ENCODE measurements around the gene CACNA1I. TPM values are rescaled to one million over a fixed set of nuclear protein-coding genes. Genes with fewer than 3 reads are reported as not detected.
A peak's percentile ranks its signal among the peaks of the same experiment; 100 is the strongest.

Gene CACNA1I
- total RNA-seq, 1 donor from 2014 or later, result 0.02 TPM

- Mint-ChIP-seq H3K27ac (ENCODE audit: unreplicated experiment) (no peak overlapping the region), H3K27me3 (ENCODE audit: low read depth) (peaks cover 29% of the 10 kb centered on the region), H3K4me1 (ENCODE audit: low read depth) (no peaks in the 10 kb centered on the region), H3K36me3 (ENCODE audit: low read depth) (no peaks in the 10 kb centered on the region), H3K4me3 (ENCODE audit: unreplicated experiment) (no peak overlapping the region), H3K9me3 (ENCODE audit: low read depth) (no peaks in the 10 kb centered on the region)
- TF ChIP-seq, protein P1, sequence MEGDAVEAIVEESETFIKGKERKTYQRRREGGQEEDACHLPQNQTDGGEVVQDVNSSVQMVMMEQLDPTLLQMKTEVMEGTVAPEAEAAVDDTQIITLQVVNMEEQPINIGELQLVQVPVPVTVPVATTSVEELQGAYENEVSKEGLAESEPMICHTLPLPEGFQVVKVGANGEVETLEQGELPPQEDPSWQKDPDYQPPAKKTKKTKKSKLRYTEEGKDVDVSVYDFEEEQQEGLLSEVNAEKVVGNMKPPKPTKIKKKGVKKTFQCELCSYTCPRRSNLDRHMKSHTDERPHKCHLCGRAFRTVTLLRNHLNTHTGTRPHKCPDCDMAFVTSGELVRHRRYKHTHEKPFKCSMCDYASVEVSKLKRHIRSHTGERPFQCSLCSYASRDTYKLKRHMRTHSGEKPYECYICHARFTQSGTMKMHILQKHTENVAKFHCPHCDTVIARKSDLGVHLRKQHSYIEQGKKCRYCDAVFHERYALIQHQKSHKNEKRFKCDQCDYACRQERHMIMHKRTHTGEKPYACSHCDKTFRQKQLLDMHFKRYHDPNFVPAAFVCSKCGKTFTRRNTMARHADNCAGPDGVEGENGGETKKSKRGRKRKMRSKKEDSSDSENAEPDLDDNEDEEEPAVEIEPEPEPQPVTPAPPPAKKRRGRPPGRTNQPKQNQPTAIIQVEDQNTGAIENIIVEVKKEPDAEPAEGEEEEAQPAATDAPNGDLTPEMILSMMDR (IDR thresholded peaks at IDR 0.05), result no peak
- DNase-seq (ENCODE audit: low spot score), result no peak
Observed at GRCh38 chr22:39724857-39725256, 154.3 kb downstream of the CACNA1I start.

DNA sequence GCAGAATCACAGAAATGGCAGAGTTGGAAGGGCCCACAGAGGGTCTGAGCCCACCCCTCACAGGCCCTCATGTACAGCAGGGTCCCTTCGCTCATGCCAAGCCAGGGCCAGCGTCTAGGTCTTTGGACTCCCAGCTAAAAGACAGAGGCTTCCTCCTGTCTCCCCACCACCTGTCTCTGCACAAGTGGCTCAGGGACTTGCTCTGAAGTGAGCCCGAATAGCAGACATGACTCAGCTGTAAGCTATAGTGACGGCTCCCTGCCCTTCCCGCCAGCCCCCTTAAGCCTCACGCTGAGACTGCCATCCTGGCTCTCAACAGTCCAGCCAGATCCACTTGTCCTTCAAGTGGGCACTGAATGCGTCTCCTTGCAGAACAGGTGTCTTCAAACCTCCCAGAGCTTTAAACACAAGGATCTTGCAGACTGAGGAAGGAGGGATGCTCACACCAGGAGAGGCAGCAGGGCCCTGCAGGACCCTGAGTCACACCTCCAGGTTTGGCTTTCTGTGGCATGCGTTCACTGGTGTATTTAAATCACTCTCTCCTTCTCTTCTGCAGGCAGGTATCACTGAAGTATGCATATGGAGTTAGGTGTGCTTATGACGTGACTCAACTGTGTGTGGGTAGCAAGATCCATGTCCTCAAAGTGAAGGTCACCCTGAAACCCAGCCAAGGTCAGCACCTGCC, 154.9 kb downstream of the CACNA1I start:
- Mint-ChIP-seq H3K36me3 (ENCODE audit: low read depth) (no peaks in the 10 kb centered on the region), H3K4me1 (ENCODE audit: low read depth) (no peaks in the 10 kb centered on the region), H3K4me3 (ENCODE audit: unreplicated experiment) (no peak overlapping the region), H3K27me3 (ENCODE audit: low read depth) (peaks cover 23% of the 10 kb centered on the region), H3K9me3 (ENCODE audit: low read depth) (no peaks in the 10 kb centered on the region), H3K27ac (ENCODE audit: unreplicated experiment) (no peak overlapping the region)
- DNase-seq (ENCODE audit: low spot score), result no peak
- TF ChIP-seq, protein P1 (IDR thresholded peaks at IDR 0.05), result no peak

- no peaks in the 10 kb centered on the region for H3K9me3 Mint-ChIP-seq (ENCODE audit: low read depth)
- no peaks in the 10 kb centered on the region for H3K36me3 Mint-ChIP-seq (ENCODE audit: low read depth)
- no peaks in the 10 kb centered on the region for H3K4me1 Mint-ChIP-seq (ENCODE audit: low read depth)
- peak; percentile 62 for DNase-seq (ENCODE audit: low spot score)
- H3K27me3 Mint-ChIP-seq (ENCODE audit: low read depth), result peaks cover 21% of the 10 kb centered on the region
- H3K27ac Mint-ChIP-seq (ENCODE audit: unreplicated experiment), result no peak overlapping the region
- TF ChIP-seq, protein P1 (IDR thresholded peaks at IDR 0.05), result no peak
- H3K4me3 Mint-ChIP-seq (ENCODE audit: unreplicated experiment), result no peak overlapping the region
Observed at GRCh38 chr22:39727541-39727940, 157.0 kb downstream of the CACNA1I start.

DNA sequence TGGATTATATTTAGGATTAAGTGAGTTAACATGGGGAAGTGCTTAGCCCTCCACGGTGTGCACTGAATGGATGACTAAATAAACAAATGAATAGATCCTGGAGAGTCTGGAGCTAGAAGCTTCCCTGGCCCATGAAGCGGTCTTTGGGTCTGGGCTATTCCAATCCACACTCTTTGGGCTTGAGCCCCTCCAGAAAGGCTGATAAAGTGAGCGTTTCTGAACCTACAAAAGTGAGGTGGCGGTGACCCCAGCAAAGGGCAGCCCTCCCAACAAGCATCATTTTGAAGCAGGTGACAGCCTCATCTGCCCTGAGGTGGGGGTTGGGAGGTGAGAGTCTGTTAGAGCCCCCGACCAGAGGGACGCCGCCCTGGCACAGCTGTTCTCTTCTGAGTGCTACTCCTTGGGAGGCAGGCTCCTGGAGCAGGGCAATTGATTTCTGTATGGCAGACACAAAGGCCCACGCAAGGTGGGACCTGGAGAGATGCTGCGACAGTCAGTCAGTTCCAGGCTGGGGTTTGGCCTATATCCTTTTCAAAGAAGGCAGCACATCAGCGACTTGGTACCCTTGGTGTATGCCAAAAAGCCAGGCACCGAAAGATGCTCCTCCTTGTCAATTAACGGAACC, 157.8 kb downstream of the CACNA1I start:
- H3K9me3 Mint-ChIP-seq (ENCODE audit: low read depth), result no peaks in the 10 kb centered on the region
- no peaks in the 10 kb centered on the region for H3K4me1 Mint-ChIP-seq (ENCODE audit: low read depth)
- H3K4me3 Mint-ChIP-seq (ENCODE audit: unreplicated experiment), result no peak overlapping the region
- no peak overlapping the region for H3K27ac Mint-ChIP-seq (ENCODE audit: unreplicated experiment)
- TF ChIP-seq, protein P1 (IDR thresholded peaks at IDR 0.05), result no peak
- H3K27me3 Mint-ChIP-seq (ENCODE audit: low read depth), result peaks cover 28% of the 10 kb centered on the region
- DNase-seq (ENCODE audit: low spot score), result no peak
- H3K36me3 Mint-ChIP-seq (ENCODE audit: low read depth), result no peaks in the 10 kb centered on the region

- DNase-seq (ENCODE audit: low spot score), result no peak
- H3K27me3 Mint-ChIP-seq (ENCODE audit: low read depth), result peaks cover 29% of the 10 kb centered on the region
- H3K36me3 Mint-ChIP-seq (ENCODE audit: low read depth), result no peaks in the 10 kb centered on the region
- no peaks in the 10 kb centered on the region for H3K4me1 Mint-ChIP-seq (ENCODE audit: low read depth)
- no peak overlapping the region for H3K4me3 Mint-ChIP-seq (ENCODE audit: unreplicated experiment)
- TF ChIP-seq, protein P1 (IDR thresholded peaks at IDR 0.05), result no peak
- H3K27ac Mint-ChIP-seq (ENCODE audit: unreplicated experiment), result no peak overlapping the region
- no peaks in the 10 kb centered on the region for H3K9me3 Mint-ChIP-seq (ENCODE audit: low read depth)
Observed at GRCh38 chr22:39729141-39729934, 158.8 kb downstream of the CACNA1I start.
